Measurements from ENCODE around the gene SLC35G6. TPM values are rescaled to one million over a fixed set of nuclear protein-coding genes. Genes with fewer than 3 reads are reported as not detected.
A peak's percentile ranks its signal among the peaks of the same experiment; 100 is the strongest.
"Not testable (repeated sequence)": the region's sequence is repeated elsewhere in the genome, so short reads cannot be mapped to it uniquely, and the experiment has no call there.

Gene SLC35G6
- total RNA-seq (2014; rRNA removed; shearing (Covaris generic)) (not detected in 2 replicates), polyA plus RNA-seq (2016; fragmentation: Nextera tagmentation; extraction: Ambion mirVana) (0.16 TPM in 1 of 2 replicates, not detected in the other)
- long read RNA-seq = 0 reads

DNA sequence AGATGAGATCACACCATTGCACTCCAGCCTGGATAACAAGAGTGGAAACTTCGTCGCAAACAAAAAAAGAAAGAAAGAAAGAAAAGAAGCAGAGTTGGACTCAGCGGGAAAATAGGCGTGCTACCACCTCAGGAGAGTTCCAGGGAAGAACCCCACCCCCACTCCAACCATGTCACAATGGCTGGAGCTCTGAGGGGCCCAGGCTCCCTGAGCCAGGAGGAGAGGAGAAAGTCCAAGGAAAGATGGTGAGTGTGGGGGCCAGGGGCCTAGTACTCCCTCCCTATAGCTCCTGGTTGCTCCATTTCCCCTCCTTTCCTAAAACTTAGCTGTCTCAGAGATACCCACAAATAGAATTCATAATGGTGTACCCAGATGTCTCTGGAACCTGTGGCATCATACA lies at the start of gene SLC35G6:
Gene SLC35G6, plus strand, starts transcription at position 172 of the 400 bp plus-strand sequence. Its CDS starts 71 bp downstream, at position 243.
- peaks cover 52% of the 10 kb centered on the region for H3K79me2 ChIP-seq (replicated peaks; ENCODE audit: insufficient read depth)
- H3K27ac Mint-ChIP-seq; H3K27me3 ChIP-seq (ENCODE audit: insufficient read depth); H3K36me3 ChIP-seq (ENCODE audit: insufficient read depth); H4K20me1 ChIP-seq (replicated peaks; ENCODE audit: insufficient read depth); ATAC-seq; DNase-seq (ENCODE audit: low spot score); H3K9me2 ChIP-seq (ENCODE audit: insufficient read depth); H3K9me3 Mint-ChIP-seq: not testable (repeated sequence)
- peak within 1 kb of the TSS; percentile 84 for H3K4me3 ChIP-seq
- peak within 1 kb of the TSS; percentile 96 for H3K4me2 ChIP-seq
- Mint-ChIP-seq H3K4me3 (peak within 1 kb of the TSS; percentile 96), H3K36me3 (ENCODE audit: low read depth) (peaks cover 13% of the 10 kb centered on the region), H3K27me3 (ENCODE audit: insufficient read depth, low read depth, poor library complexity) (peaks cover 33% of the 10 kb centered on the region), H3K4me1 (peaks cover 60% of the 10 kb centered on the region)
- peaks cover 28% of the 10 kb centered on the region for H3K4me1 ChIP-seq (ENCODE audit: insufficient read depth)
- H3K27ac ChIP-seq (ENCODE audit: low read depth) = peak within 1 kb of the TSS; percentile 81
- peaks cover 10% of the 10 kb centered on the region; the same call in 1 of the 2 replicates for H3F3A ChIP-seq (replicated peaks; ENCODE audit: low read depth)
- peak within 1 kb of the TSS; percentile 94 for H2AFZ ChIP-seq

DNA sequence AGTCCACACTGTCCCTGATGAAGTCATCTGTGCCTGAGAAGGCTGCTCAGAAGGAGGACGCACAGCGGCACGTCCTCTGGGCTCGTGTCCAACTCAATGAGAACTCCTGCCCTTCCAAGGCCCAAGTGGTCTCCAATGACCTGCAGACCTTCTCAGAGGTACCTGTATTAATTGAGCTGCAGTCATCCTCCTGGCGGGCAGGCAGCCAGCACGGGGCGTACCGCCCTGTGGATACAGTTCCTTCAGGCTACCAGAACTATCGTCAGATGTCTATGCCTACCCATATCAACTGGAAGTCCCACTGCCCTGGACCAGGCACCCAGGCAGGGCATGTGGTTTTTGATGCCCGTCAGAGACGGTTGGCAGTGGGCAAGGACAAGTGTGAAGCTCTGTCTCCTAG lies 49.0 kb upstream of the SLC35G6 start:
- H3K79me2 ChIP-seq (replicated peaks; ENCODE audit: insufficient read depth) = no peaks in the 10 kb centered on the region
- no peaks in the 10 kb centered on the region for H4K20me1 ChIP-seq (replicated peaks; ENCODE audit: insufficient read depth)
- H3K36me3 Mint-ChIP-seq (ENCODE audit: low read depth) = no peaks in the 10 kb centered on the region
- H3K27ac Mint-ChIP-seq = no peak overlapping the region
- peaks cover 10% of the 10 kb centered on the region for H3F3A ChIP-seq (replicated peaks; ENCODE audit: low read depth)
- H3K9me2 ChIP-seq (ENCODE audit: insufficient read depth) = 0 out of 2 replicates have a peak, but pooled peaks cover 13% of the 10 kb centered on the region
- H3K4me1 ChIP-seq (ENCODE audit: insufficient read depth) = no peaks in the 10 kb centered on the region
- H3K27me3 ChIP-seq (ENCODE audit: insufficient read depth) = no peaks in the 10 kb centered on the region
- no peak overlapping the region for H3K4me2 ChIP-seq
- H3K27me3 Mint-ChIP-seq (ENCODE audit: insufficient read depth, low read depth, poor library complexity) = peaks cover 34% of the 10 kb centered on the region
- H3K9me3 Mint-ChIP-seq = no peaks in the 10 kb centered on the region; the same call in 2 of the 3 replicates
- H3K4me1 Mint-ChIP-seq = peaks cover 5% of the 10 kb centered on the region; the same call in 2 of the 3 replicates
- no peaks in the 10 kb centered on the region for H3K36me3 ChIP-seq (ENCODE audit: insufficient read depth)
- ATAC-seq (no peak), DNase-seq (ENCODE audit: low spot score) (no peak)
- H3K4me3 ChIP-seq = no peak overlapping the region
- no peak overlapping the region for H3K4me3 Mint-ChIP-seq
- no peak overlapping the region for H3K27ac ChIP-seq (ENCODE audit: low read depth)
- H2AFZ ChIP-seq = no peak overlapping the region
- TF ChIP-seq EZH2 (IDR thresholded peaks at IDR 0.05; ENCODE audit: low read depth, unreplicated experiment) = no peak
- TF ChIP-seq, protein P1, sequence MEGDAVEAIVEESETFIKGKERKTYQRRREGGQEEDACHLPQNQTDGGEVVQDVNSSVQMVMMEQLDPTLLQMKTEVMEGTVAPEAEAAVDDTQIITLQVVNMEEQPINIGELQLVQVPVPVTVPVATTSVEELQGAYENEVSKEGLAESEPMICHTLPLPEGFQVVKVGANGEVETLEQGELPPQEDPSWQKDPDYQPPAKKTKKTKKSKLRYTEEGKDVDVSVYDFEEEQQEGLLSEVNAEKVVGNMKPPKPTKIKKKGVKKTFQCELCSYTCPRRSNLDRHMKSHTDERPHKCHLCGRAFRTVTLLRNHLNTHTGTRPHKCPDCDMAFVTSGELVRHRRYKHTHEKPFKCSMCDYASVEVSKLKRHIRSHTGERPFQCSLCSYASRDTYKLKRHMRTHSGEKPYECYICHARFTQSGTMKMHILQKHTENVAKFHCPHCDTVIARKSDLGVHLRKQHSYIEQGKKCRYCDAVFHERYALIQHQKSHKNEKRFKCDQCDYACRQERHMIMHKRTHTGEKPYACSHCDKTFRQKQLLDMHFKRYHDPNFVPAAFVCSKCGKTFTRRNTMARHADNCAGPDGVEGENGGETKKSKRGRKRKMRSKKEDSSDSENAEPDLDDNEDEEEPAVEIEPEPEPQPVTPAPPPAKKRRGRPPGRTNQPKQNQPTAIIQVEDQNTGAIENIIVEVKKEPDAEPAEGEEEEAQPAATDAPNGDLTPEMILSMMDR (conservative IDR thresholded peaks at IDR 0.05; ENCODE audit: low read depth in 2 of 2) = no peak
- no peak for TF ChIP-seq POLR2AphosphoS5 (IDR thresholded peaks at IDR 0.05; ENCODE audit: low read depth)
- TF ChIP-seq STAT1 (IDR thresholded peaks at IDR 0.05; ENCODE audit: unreplicated experiment) = no peak
- no peak for TF ChIP-seq CREB1 (CRISPR knock-in tag; IDR thresholded peaks at IDR 0.05; ENCODE audit: low read depth)

DNA sequence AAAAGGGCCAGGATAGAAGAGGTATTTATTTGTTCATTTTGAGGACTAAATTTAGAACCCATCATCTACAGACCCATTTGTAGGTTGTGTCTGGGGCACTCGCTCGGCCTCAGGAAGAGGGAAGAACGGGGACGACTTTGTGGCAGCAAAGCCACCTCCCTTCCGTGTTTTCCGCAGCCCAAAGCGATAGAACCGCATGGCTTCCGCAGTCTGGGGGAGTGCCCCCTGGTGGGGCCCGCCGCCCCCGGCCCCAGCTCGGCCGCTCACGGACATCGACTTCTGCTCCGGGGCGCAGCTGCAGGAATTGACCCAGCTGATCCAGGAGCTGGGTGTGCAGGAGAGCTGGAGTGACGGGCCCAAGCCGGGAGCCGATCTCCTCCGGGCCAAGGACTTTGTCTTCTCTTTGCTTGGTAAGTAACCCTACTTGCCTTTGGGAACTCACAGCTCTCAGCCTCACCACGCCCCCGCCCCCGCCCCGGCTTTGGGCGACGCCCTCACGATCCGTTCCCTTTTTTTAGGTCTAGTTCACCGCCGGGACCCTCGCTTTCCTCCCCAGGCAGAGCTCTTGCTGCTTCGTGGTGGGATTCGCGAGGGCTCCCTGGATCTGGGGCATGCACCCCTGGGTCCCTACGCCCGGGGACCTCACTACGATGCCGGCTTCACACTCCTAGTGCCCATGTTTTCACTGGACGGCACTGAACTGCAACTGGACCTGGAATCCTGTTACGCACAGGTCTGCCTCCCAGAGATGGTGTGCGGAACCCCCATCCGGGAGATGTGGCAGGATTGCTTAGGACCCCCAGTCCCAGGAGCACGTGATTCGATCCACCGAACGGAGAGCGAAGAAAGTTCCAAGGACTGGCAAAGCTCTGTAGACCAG lies 45.3 kb upstream of the SLC35G6 start:
- ATAC-seq = peak; percentile 11
- H3K4me1 ChIP-seq (ENCODE audit: insufficient read depth) = peaks cover 7% of the 10 kb centered on the region
- H3F3A ChIP-seq (replicated peaks; ENCODE audit: low read depth) = peaks cover 30% of the 10 kb centered on the region
- H2AFZ ChIP-seq = peak overlapping the region; percentile 72
- H3K4me3 ChIP-seq = peak overlapping the region; percentile 98
- no peaks in the 10 kb centered on the region; the same call in 1 of the 2 replicates for H4K20me1 ChIP-seq (replicated peaks; ENCODE audit: insufficient read depth)
- no peaks in the 10 kb centered on the region for H3K79me2 ChIP-seq (replicated peaks; ENCODE audit: insufficient read depth)
- Mint-ChIP-seq H3K4me1 (peaks cover 18% of the 10 kb centered on the region), H3K27ac (peak overlapping the region; percentile 91), H3K9me3 (no peaks in the 10 kb centered on the region), H3K4me3 (peak overlapping the region; percentile 84), H3K36me3 (ENCODE audit: low read depth) (no peaks in the 10 kb centered on the region), H3K27me3 (ENCODE audit: insufficient read depth, low read depth, poor library complexity) (peaks cover 40% of the 10 kb centered on the region)
- peak; percentile 80 for DNase-seq (ENCODE audit: low spot score)
- H3K4me2 ChIP-seq = peak overlapping the region; percentile 76
- H3K36me3 ChIP-seq (ENCODE audit: insufficient read depth) = no peaks in the 10 kb centered on the region
- peak overlapping the region; percentile 27 for H3K27ac ChIP-seq (ENCODE audit: low read depth)
- 0 out of 2 replicates have a peak, but pooled peaks cover 12% of the 10 kb centered on the region for H3K9me2 ChIP-seq (ENCODE audit: insufficient read depth)
- H3K27me3 ChIP-seq (ENCODE audit: insufficient read depth) = peaks cover 25% of the 10 kb centered on the region
- TF ChIP-seq, protein P2, sequence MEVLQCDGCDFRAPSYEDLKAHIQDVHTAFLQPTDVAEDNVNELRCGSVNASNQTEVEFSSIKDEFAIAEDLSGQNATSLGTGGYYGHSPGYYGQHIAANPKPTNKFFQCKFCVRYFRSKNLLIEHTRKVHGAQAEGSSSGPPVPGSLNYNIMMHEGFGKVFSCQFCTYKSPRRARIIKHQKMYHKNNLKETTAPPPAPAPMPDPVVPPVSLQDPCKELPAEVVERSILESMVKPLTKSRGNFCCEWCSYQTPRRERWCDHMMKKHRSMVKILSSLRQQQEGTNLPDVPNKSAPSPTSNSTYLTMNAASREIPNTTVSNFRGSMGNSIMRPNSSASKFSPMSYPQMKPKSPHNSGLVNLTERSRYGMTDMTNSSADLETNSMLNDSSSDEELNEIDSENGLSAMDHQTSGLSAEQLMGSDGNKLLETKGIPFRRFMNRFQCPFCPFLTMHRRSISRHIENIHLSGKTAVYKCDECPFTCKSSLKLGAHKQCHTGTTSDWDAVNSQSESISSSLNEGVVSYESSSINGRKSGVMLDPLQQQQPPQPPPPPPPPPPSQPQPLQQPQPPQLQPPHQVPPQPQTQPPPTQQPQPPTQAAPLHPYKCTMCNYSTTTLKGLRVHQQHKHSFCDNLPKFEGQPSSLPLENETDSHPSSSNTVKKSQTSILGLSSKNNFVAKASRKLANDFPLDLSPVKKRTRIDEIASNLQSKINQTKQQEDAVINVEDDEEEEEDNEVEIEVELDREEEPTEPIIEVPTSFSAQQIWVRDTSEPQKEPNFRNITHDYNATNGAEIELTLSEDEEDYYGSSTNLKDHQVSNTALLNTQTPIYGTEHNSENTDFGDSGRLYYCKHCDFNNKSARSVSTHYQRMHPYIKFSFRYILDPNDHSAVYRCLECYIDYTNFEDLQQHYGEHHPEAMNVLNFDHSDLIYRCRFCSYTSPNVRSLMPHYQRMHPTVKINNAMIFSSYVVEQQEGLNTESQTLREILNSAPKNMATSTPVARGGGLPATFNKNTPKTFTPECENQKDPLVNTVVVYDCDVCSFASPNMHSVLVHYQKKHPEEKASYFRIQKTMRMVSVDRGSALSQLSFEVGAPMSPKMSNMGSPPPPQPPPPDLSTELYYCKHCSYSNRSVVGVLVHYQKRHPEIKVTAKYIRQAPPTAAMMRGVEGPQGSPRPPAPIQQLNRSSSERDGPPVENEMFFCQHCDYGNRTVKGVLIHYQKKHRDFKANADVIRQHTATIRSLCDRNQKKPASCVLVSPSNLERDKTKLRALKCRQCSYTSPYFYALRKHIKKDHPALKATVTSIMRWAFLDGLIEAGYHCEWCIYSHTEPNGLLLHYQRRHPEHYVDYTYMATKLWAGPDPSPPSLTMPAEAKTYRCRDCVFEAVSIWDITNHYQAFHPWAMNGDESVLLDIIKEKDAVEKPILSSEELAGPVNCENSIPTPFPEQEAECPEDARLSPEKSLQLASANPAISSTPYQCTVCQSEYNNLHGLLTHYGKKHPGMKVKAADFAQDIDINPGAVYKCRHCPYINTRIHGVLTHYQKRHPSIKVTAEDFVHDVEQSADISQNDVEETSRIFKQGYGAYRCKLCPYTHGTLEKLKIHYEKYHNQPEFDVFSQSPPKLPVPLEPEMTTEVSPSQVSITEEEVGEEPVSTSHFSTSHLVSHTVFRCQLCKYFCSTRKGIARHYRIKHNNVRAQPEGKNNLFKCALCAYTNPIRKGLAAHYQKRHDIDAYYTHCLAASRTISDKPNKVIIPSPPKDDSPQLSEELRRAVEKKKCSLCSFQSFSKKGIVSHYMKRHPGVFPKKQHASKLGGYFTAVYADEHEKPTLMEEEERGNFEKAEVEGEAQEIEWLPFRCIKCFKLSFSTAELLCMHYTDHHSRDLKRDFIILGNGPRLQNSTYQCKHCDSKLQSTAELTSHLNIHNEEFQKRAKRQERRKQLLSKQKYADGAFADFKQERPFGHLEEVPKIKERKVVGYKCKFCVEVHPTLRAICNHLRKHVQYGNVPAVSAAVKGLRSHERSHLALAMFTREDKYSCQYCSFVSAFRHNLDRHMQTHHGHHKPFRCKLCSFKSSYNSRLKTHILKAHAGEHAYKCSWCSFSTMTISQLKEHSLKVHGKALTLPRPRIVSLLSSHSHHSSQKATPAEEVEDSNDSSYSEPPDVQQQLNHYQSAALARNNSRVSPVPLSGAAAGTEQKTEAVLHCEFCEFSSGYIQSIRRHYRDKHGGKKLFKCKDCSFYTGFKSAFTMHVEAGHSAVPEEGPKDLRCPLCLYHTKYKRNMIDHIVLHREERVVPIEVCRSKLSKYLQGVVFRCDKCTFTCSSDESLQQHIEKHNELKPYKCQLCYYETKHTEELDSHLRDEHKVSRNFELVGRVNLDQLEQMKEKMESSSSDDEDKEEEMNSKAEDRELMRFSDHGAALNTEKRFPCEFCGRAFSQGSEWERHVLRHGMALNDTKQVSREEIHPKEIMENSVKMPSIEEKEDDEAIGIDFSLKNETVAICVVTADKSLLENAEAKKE (CRISPR knock-in tag; IDR thresholded peaks at IDR 0.05) = no peak

Measured in GM23338 (cell line).